NCI-H748 (cell line): ENCODE measurements around the gene PLXND1.
A peak's percentile ranks its signal among the peaks of the same experiment; 100 is the strongest.

ENCODE experiments used
- DNase-seq: peaks from one replicate; lab custom pipeline; 2025; ENCODE audit not compliant: unreplicated experiment; lab: John Stamatoyannopoulos, UW

PLXND1 gene

GRCh38 chr3:129585949-129586657 is 20.4 kb downstream of the PLXND1 start:
- no peak for DNase-seq

- no peak for DNase-seq
These were observed 21.8 kb downstream of the PLXND1 start for GRCh38 chr3:129584631-129585030.

GRCh38 chr3:129583289-129583688 is 23.2 kb downstream of the PLXND1 start:
- DNase-seq = no peak

- DNase-seq = no peak
These were observed 23.7 kb downstream of the PLXND1 start for GRCh38 chr3:129582799-129583198.

- no peak for DNase-seq
These were observed 24.9 kb downstream of the PLXND1 start for GRCh38 chr3:129581623-129582022.

- no peak for DNase-seq
These were observed 26.5 kb downstream of the PLXND1 start for GRCh38 chr3:129579991-129580390.

- no peak for DNase-seq
These were observed 28.3 kb downstream of the PLXND1 start for GRCh38 chr3:129577925-129578786.

- DNase-seq = peak; percentile 1
These were observed 29.1 kb downstream of the PLXND1 start for GRCh38 chr3:129577366-129577765.

GRCh38 chr3:129576514-129577352 is 29.7 kb downstream of the PLXND1 start:
- DNase-seq = peak; percentile 76

- no peak for DNase-seq
These were observed 30.5 kb downstream of the PLXND1 start for GRCh38 chr3:129575997-129576384.

- DNase-seq = no peak
These were observed 31.1 kb downstream of the PLXND1 start for GRCh38 chr3:129575233-129575996.

- no peak for DNase-seq
These were observed 32.3 kb downstream of the PLXND1 start for GRCh38 chr3:129574206-129574605.

- no peak for DNase-seq
These were observed 33.0 kb downstream of the PLXND1 start for GRCh38 chr3:129573493-129573892.

- no peak for DNase-seq
These were observed 33.9 kb downstream of the PLXND1 start for GRCh38 chr3:129572603-129573002.

- no peak for DNase-seq
These were observed 34.6 kb downstream of the PLXND1 start for GRCh38 chr3:129571605-129572547.

- DNase-seq = no peak
These were observed 36.6 kb downstream of the PLXND1 start for GRCh38 chr3:129569856-129570255.

- no peak for DNase-seq
These were observed 38.5 kb downstream of the PLXND1 start for GRCh38 chr3:129567939-129568338.

GRCh38 chr3:129567176-129567705 is 39.2 kb downstream of the PLXND1 start:
- DNase-seq = no peak

GRCh38 chr3:129565902-129566301 is 40.6 kb downstream of the PLXND1 start:
- DNase-seq = no peak
